A673 (cell line): ENCODE data around the gene BANK1.

ENCODE experiments used
- CTCF ChIP-seq: fragments of 300-800, 200-600 bp; sonication (generic); conservative IDR thresholded peaks from 2 replicates; pipeline ENCODE4 v1.5.1; 2017; ENCODE audit warnings: low read depth, mild to moderate bottlenecking, antibody characterized with exemption, low read length, moderate library complexity, mixed read lengths
- EZH2 ChIP-seq: fragments of 200-600 bp; sonication (generic); IDR thresholded peaks from 2 replicates; pipeline ENCODE4 v1.6.1; 2017; ENCODE audit warnings: borderline replicate concordance, low read depth, mild to moderate bottlenecking, mixed read lengths, antibody characterized with exemption, low read length; ENCODE audit not compliant: poor library complexity, severe bottlenecking

GRCh38 chr4:101782546-101782945 is 8.0 kb upstream of the BANK1 start:
- no peak for TF ChIP-seq CTCF
- no peak for TF ChIP-seq EZH2
